ENCODE data around the gene TMEM272.

Gene TMEM272

DNA sequence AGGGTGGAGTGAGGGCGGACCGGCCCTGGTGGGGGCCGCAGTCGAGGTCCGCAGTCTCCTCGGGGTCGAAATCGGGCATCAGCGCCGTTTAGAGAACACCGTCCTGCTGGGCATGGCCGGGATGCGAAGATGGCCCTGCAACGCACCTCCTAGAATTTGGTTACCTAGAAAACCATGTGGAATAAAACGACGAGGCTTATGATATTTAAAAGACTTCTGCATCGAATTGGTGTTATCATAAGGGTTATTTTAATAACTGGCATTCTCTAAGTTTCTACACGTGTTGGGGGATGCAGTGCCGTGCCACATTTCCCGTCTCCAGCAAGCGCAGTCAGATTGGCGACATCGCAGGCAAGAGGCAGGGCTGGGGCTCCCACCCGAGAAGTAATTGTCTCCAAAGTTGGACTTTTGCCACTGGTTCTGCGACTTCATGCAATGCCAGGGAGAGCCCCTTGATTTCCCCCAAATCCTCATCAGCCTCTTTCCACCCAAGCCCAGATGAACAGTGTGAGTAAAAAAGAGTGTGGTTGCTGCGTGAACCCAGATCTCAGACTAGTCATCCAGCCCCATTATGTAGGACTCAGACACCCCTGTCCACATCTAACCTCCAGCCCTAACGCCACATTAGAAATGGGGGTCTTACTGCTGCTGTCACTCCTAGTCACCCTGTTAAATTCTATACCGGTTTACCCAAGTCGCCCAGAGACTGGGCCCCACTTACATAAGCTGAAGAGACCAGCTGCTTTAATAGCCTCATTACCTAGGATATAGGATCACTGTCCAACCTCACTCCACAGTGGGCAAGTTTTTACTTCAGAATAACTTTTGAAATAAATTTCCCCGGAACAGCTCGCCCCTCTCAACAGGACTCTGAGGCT lies 40.4 kb downstream of the TMEM272 start:
- DNase-seq, result peak; percentile 83

DNA sequence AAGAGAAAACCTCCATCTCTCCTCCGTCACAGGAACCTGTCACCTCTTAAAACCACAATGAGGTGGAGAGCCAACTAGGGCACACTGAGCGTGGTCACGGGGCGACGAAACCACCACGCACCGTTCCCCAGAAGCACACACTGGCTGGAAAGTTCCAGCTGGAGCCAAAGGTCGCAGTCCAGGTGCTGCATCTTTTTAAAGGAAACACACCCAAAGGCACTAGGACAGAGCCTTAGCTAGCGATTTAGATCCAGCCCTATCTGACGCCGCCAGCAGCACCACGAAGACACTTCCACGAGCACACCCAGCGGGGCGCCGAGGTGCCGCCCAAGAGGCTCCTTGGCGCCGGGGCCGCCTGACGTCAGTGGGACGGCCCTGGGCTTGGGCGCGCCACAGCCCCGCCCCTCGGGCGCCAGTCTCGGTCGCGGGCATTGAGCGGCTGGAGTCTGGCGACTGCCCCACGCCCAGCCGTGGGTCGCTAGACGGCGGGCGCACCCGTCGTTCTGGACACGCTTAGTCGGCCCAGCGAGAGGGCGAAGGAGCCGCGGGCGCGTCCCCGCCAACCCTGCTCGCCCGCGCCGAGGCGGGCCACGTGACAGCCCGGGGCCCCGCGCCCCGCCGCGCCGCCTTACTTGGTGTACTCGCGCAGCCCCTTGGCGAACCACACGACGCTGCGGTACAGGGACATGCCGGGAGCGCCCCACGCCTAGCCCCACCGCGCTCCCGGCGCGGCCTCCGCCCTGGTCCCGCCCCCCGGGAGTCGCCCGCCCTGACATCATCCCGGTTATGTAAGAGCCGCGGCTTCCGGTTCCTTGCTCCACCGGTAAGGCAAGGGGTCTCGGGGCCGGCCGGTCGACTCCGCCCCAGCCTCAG lies 41.3 kb downstream of the TMEM272 start, which contains the start of gene DHRS12:
Gene DHRS12 (minus strand): TSS at position 742 of the 873 bp plus-strand sequence. CDS start 4,504 bp downstream, outside the sequence.
- peak; percentile 94 for DNase-seq

- no peak for DNase-seq
Observed at GRCh38 chr13:51802631-51803418, 42.2 kb downstream of the TMEM272 start.

DNA sequence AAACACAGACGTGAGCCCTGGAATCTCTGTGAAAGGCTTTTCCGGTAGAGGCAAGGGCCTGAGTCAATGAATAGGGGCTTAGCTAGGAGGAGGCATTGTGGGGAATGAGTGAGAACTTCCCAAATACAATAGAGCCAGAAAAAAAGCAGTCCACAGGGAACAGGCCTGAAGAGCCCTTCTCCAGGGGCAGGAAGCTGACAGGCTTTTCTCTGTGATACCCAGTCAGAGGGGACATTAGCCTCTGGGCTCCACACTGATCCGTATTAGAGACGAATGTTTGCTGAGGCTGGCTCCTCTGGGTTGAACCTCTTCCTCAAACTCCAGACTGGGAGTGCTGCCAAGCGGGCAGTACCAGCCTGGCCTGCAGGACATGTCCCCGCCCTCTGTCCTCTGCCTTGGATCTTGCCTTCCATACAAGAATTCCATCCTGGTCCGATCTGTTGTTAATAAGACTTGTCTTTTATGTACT lies 43.3 kb downstream of the TMEM272 start:
- DNase-seq, result no peak

- no peak for DNase-seq
Observed at GRCh38 chr13:51800486-51800885, 44.5 kb downstream of the TMEM272 start.

DNA sequence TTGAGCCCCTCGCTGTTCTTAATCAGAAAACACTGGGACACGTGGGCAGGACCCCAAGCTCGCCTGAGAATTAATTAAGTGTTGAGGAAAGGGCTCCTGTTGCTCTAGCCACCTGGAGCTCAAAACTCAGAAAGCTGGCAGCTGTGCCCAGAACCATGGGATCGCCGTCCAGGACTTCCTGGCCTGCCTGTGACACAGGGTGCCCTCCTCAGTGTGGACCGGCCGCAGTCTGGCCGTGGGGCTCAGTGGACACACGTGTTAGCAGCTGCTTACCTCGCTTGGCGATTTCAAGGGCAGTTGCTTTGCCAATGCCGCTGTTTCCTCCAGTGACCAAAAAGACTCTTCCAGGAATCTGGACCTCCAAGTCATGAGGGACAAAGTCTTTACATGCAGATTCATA lies 45.7 kb downstream of the TMEM272 start:
- DNase-seq, result no peak

DNA sequence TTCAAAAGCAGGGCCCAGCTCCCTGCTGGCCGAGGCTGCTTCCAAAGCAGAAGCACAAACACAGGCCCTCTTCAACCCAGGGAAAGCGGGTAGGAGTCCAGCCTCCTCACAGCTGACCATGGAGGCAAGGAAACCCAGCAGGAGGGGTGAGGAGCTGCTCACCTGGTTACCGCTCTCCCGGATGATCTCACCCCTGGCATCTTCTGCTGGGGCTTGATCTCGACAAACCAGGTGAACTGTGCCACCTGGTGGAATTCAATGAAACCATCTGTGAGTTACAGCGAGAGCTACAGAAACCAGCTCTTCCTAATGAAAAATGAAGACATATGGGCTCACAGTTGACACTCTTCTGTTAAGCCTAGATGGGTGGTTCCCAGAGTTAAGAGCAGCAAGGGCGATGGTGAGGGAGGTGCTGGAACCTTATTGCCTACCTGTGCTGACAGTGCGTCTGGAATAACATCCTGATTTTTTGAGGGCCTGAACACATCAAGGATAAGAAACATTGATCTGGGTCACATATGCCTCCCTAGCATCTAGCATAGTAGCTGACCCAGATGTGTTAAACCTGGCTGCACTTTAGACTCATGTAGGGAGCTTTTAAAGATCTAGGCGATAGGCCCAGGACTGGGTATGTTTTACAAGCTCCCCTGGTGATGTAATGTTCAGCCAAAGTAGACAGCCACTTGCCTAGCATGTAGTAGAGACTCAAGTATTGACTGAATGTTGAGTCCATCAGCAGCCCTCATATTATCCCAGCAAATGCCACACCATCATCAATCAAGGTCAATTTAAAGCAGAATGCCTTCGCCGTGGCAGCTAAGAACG lies 47.1 kb downstream of the TMEM272 start:
- DNase-seq, result no peak

DNA sequence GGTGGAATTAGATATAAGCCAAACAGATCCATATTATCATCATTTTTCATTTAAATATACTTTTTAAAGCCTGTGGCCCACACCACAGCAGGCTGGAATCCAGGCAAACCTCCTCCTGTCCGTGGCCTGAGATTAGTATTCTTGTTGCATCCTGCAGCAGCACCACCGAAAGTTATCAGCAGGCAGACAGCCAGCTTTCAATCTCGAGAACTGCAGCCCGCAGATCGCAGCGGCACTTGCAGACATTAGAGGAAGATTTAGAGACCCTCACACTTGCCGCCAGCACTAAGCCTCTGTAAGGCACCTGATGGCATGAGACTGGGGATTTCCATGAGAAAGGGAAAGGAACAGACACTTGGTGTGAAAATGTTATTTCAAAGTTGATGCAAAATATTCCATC lies 48.4 kb downstream of the TMEM272 start:
- DNase-seq, result no peak

DNA sequence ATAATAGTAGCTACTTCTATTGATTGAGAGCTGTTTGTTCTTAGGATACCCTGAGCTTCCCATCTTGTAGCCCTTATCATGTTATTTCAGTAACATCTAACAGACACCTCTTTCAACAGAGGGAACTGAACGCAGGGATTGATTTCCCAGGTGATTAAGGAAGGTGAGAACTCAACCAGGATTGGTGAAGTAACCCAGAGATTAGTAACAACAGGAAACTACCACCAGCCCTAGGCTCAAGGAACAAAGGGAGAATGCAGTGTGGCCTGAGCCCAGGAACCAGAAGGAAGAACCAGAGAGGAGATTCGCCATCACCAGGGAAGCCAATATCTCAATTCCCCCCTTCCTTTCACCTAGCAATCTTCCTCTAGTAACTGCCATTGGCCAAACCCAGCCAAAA lies 49.6 kb downstream of the TMEM272 start:
- DNase-seq, result no peak

- no peak for DNase-seq
Observed at GRCh38 chr13:51794964-51795363, 50.0 kb downstream of the TMEM272 start.

DNA sequence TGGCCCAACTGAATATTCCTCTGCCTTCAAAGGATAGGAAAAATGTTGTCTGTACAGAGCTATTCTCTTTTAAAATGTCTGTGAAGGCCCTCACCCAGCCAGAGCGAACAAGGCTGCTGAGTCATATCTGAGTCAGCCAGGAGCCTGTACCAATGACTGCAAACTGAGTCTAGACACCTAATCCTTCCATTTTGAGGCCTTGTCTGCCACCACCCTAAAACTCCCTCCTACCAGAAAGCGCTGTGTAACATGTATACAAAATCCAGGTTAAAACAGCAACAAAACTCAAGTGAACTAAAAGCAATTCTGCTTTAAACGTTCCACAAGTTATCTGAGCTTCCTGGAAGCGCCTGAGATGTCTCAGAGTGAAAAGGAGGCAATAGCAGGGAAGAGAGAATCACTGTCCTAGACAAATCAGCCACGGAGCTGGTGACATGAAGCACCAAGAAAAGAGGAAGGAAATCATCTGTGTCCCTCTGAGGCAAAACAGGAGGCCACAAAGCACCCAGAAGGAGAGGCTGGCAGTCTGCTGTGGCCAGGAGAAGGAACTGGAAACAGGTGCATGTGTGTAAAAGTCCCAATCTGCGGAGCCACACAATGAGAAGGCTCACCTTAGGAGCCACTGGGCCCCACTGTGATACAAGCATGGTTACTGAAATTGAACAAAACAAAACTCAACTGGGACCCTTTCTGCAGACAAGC lies 51.3 kb downstream of the TMEM272 start:
- DNase-seq, result no peak

DNA sequence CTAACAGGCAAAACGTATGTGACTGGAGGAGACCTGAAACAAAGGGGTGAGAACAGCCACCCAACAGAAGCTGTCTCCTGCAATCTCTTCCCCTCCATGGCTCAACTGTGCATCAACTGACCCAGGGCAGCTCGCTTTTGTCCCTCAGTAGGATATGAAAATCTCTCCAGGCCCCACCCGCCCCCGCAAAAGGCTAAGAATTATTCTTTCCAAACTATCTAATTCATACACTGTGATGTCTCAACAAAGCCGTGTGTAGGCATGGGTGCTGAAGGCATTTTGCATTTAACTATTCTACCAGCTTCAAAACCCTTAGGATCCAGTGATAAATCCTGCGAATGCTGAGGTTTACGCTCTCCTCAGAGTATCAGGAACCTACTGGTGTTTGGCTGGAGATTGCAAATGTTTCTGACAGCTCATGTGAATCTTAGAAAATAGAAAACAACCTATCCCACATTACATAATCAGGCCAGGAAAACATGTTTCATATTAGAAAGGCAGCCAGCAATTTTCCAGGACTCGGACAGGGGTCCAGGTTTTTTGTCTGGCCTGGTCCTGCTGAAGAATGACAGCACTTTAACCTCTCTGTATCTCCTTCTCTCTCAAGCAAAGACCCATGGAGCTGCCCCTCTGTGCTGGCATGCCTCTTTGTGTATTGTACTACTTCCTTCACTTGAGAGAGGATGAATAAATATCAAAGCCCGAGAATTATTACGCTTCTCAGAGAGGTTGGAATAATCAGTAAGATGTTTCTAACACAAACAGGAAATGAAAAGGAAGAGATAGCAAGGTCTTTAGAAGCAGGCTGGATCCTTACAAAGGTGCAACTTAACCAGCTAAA lies 58.3 kb downstream of the TMEM272 start:
- no peak for DNase-seq

DNA sequence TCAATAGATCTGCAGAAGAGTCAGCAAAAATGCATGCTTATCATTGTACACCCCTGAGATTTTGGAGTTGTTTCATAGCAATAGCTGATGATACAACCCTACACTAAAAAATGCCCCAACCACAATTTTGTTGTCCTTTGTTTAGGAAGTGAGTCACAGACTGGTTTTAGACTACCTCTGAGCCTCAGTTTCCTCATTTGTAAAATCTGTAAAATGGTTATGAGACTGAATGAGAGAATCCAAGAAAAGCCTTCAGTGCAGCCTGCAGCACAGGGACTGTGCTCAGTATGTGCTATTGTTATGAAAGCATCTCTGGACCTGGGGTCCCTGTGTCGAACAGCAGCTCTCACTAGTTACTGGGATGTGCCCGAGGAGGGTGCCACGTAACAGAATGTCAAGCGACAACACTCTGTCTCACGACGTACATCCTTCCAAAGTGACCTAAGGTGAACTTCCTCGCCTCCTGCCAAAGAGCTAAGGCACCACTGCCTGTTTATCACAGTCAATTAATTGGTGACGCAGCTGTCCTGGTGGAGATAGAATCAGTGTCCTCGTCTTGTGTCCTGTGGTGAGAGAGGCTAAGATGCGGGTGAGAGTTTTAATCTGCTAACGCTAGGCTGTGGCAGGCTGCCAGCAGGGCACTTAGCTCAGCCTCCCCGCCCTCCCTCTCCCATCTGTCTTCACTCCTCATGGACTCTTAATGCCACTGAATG lies 59.1 kb downstream of the TMEM272 start:
- no peak for DNase-seq

- no peak for DNase-seq
Observed at GRCh38 chr13:51784097-51784496, 60.9 kb downstream of the TMEM272 start.

GRCh38 chr13:51783428-51784094 lies 61.4 kb downstream of the TMEM272 start:
- no peak for DNase-seq

DNA sequence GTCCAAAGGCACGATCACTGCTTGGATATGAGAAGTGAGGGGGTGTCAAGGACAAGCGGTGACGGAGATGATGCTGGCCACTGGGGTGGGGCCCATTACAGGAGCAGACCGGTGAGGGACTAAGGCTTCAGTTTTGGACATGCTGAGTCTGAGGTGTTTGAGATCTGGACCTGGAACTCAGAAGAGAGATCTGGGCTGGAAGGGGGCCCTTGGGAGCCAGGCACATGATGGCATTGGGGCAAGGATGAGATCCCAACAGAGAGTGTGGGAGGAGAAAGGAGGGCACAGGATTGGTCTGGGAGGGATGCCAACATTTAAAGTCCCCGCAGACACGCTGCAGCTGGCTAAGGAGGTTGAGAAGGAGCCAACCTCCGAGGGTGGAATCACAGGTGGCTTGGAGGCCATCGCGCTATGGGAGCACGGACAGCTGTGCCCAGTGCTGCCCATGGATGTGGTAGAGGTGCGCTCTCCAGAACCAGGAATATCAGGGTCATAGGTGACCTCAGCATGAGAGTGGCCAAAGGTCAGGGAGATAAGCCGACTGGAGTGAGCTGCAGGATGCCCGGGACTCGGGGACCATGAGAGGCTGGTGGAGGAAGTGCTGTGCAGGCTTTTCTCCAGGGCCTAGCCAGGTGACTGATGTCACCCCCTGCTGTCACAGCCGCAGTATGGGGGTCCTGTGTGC lies 62.8 kb downstream of the TMEM272 start:
- DNase-seq, result no peak

DNA sequence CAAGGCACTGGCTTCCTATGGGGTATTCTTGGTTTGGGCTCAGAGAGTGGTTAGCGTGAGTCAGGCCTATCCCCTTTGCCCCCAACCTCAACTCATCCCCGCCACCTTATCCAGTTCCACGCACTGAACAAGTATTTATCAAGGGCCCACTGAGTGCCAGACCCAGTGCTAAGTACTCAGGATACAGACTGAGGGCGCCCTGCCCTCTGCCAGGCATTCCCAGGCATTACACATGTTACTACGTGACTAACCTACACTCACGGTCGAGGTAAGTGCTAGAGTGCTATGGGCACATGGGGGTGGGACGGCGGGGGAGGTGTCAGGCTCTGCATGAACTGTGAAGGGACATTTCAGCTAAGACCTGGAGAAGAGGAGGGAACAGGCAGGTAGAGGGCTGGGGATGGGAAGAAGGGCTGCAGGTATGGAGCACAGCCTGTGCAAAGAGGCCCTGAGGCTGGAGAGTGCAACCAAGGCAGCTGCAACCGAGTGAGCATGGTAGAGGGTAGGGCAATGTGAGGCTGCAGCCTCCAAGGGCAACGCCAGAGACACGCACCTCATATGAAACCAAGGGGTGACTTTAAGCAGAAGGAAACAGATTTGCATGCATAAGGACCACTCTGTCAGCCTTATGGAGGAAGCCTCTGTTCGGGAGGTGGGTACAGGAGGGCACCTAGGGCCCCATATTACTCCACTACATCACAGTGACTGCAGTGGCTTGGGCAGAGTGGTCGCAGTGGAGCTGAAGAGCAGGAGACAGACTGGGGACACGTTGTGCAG lies 63.5 kb downstream of the TMEM272 start:
- DNase-seq, result no peak

- no peak for DNase-seq
Observed at GRCh38 chr13:51780099-51780498, 64.9 kb downstream of the TMEM272 start.
